ENCODE data around the gene KIF2A. TPM values are rescaled to one million over a fixed set of nuclear protein-coding genes. Genes with fewer than 3 reads are reported as not detected.

The KIF2A gene
- total and polyA plus RNA-seq, 2 of the 13 experiments (the other 11 are each of a cell fraction or from before 2014, with no cell fraction given) = 8.5 to 19.2 TPM

- no peak for TF ChIP-seq RERE (CRISPR knock-in tag; IDR thresholded peaks at IDR 0.05; ENCODE audit: low read depth)
Measured at GRCh38 chr5:62424763-62425162, 118.8 kb downstream of the KIF2A start (continued).

- no peak overlapping the region for H3K4me3 ChIP-seq (replicated peaks in 1 of 3; ENCODE audit: insufficient read depth in 1 of 3, low read depth in 2 of 3, low read length in 3 of 3)
- H3K27ac ChIP-seq (ENCODE audit: extremely low read length, insufficient read depth, low read length) = no peak overlapping the region
- POLR2A ChIA-PET = interaction anchor here (0.7 to 1.7 kb wide), 2 partner anchors 20 to 28 kb away, joined by 3 to 9 read pairs; partner anchors contain the start of gene DIMT1
- intact Hi-C loops (cut with micrococcal nuclease; ENCODE audit: unreplicated experiment) (no loop called here), in situ Hi-C loops (cut with HindIII; ENCODE audit: extremely low pct_ligation_motif_present, low pct_unique_long_range_greater_than_20kb) (no loop called here)
- no peaks in the 10 kb centered on the region; a peak in 1 of 5 replicates for H3K36me3 ChIP-seq (replicated peaks in 1 of 2; ENCODE audit: control insufficient read depth in 1 of 2, insufficient read depth in 2 of 2, low read length in 2 of 2)
- H3K9ac ChIP-seq (ENCODE audit: insufficient read depth, low read depth, low read length) = no peak overlapping the region
- no TSS peak for BruUV-seq (replicated peaks)
- FAIRE-seq = no peak
- peaks cover 57% of the 10 kb centered on the region for H3K79me2 ChIP-seq (ENCODE audit: insufficient read depth, low read length)
- H3K4me1 ChIP-seq (ENCODE audit: insufficient read depth, low read length) = no peaks in the 10 kb centered on the region
- no peaks in the 10 kb centered on the region for H4K20me1 ChIP-seq (ENCODE audit: insufficient read depth, low read length)
- no peak for DNase-seq (ENCODE audit: low spot score)
- no peaks in the 10 kb centered on the region for H3K27me3 ChIP-seq (ENCODE audit: control insufficient read depth in 1 of 2, insufficient read depth in 2 of 2, low read length in 2 of 2)
- H3K9me3 ChIP-seq (ENCODE audit: low read length) = no peaks in the 10 kb centered on the region
- no peak overlapping the region for H3K4me2 ChIP-seq (ENCODE audit: low read depth, low read length)
- H2AFZ ChIP-seq (ENCODE audit: low read length) = no peak overlapping the region
- CTCF ChIA-PET (ENCODE audit: low intra/inter-chr PET ratio, low total read pairs) = no interaction called here
- WGBS (ENCODE audit: low lambda C conversion rate) = 92% methylated on average over 9 of the region's 11 CpGs
- ATAC-seq = no peak
- TF ChIP-seq ZNF282 (IDR thresholded peaks at IDR 0.05; ENCODE audit: partially characterized antibody) (no peak), FOXM1 (CRISPR knock-in tag; IDR thresholded peaks at IDR 0.05) (no peak), ZNF564 (CRISPR knock-in tag; IDR thresholded peaks at IDR 0.05) (no peak), ZSCAN25 (CRISPR knock-in tag; IDR thresholded peaks at IDR 0.05) (no peak), KAT8 (CRISPR knock-in tag; IDR thresholded peaks at IDR 0.05) (no peak), FOXO4 (CRISPR knock-in tag; conservative IDR thresholded peaks at IDR 0.05) (no peak), ZMYM3 (CRISPR knock-in tag; IDR thresholded peaks at IDR 0.05) (no peak), STAT6 (CRISPR knock-in tag; IDR thresholded peaks at IDR 0.05; ENCODE audit: borderline replicate concordance) (no peak), ZNF34 (CRISPR knock-in tag; IDR thresholded peaks at IDR 0.05; ENCODE audit: borderline replicate concordance) (no peak), ATAD3A (CRISPR knock-in tag; IDR thresholded peaks at IDR 0.05) (no peak), ATRX (CRISPR knock-in tag; IDR thresholded peaks at IDR 0.05; ENCODE audit: borderline replicate concordance) (no peak), ZNF264 (CRISPR knock-in tag; IDR thresholded peaks at IDR 0.05) (no peak)
Measured at GRCh38 chr5:62431735-62432620, 126.0 kb downstream of the KIF2A start.
